Ovary (tissue), 3 donors: Measurements from ENCODE around the gene GLB1L2.

Source experiments
- CTCF ChIP-seq, 3 donors: fragments of 450-650 bp in 2 of 3; fragments of 200-600 bp in 1 of 3; IDR thresholded peaks; one replicate each; pipeline versions ENCODE4 v1.5.1 to v1.8.0; 2016 to 2022; ENCODE audit warnings: antibody characterized with exemption in 3 of 3, mild to moderate bottlenecking in 1 of 3
- POLR2A ChIP-seq: fragments of 450-650 bp; IDR thresholded peaks from one replicate; pipeline ENCODE4 v1.6.1; 2017; ENCODE audit warnings: antibody characterized with exemption, mild to moderate bottlenecking, moderate library complexity
- donor health status: DM: no; HTN: no; CAD: no.

DNA sequence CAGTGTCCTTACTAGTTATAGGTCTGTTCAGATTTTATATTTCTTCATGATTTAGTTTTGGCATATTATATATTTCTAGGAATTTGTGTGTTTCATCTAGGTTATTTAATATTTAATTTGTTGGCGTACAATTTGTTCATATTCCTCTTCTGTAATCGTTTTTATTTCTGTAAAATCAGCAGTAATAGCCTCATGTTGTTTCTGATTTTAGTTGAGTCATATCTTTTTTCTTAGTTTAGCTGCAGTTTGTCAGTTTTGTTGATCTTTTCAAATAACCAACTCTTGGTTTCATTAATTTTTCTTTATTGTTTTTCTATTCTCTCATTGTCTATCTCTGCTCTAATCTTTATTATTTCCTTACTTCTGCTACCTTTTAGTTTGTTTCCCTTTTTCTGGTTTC lies 20.3 kb downstream of the GLB1L2 start:
- TF ChIP-seq CTCF (IDR thresholded peaks at IDR 0.05) (no peak), POLR2A (no peak)
